ENCODE measurements around the gene NFIA. TPM values are rescaled to one million over a fixed set of nuclear protein-coding genes. Genes with fewer than 3 reads are reported as not detected.
"Not testable (repeated sequence)": the region's sequence is repeated elsewhere in the genome, so short reads cannot be mapped to it uniquely, and the experiment has no call there.

The NFIA gene
- polyA plus RNA-seq, 4 donors: 1.6 to 9.7 (median 4.9) TPM

DNA sequence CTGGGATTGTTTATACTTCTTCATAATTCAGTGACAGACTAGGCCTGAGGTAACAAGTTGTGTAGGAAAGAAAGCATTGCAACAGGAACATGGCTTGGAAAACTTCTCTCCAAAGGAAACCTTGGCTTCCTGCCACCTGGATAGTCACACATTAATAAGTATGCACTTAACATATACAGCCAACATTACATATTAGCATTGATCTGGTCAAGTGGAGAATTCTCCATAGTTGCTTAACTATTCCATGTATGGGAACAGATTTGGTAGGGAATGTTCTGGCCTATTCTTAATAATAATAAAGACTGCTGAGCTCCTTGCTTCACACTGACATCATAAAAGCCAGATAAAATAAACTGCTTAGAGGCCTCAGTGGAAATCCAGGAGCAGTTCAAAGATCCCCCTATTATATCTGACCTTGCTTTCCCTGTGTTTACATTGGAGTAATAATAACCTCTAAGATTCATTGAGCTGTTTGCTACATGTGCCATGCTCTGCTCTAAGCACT is 27.2 kb upstream of the NFIA start:
- peaks cover 0 to 31% (median 3%) of the 10 kb centered on the region in 3 donors for H3K27me3 ChIP-seq (ENCODE audit: control insufficient read depth in 3 of 3, insufficient read depth in 3 of 3, low read length in 3 of 3)
- no peaks in the 10 kb centered on the region for H3K36me3 ChIP-seq (ENCODE audit: control insufficient read depth in 3 of 3, insufficient read depth in 2 of 3, low read depth in 1 of 3, low read length in 3 of 3)
- H3K9me3 ChIP-seq (ENCODE audit: control insufficient read depth in 2 of 2, insufficient read depth in 1 of 2, low read depth in 1 of 2, low read length in 1 of 2): no peaks in the 10 kb centered on the region
- peak overlapping the region in 2 of 3 donors; percentile 47 to 66 for H3K27ac ChIP-seq (ENCODE audit: low read depth in 1 of 3, low read length in 2 of 3)
- H3K4me1 ChIP-seq (ENCODE audit: control insufficient read depth in 3 of 3, insufficient read depth in 2 of 3, low read depth in 1 of 3, low read length in 2 of 3): peaks cover 0 to 48% (median 10%) of the 10 kb centered on the region in 3 donors
- FAIRE-seq (no peak), DNase-seq (peak; percentile 64 to 78)
- no peak overlapping the region for H3K4me3 ChIP-seq (ENCODE audit: low read depth in 1 of 3, low read length in 3 of 3)

GRCh38 chr1:61056196-61056572 is 26.2 kb upstream of the NFIA start:
- Histone ChIP-seq H3K4me1 (ENCODE audit: control insufficient read depth in 3 of 3, insufficient read depth in 2 of 3, low read depth in 1 of 3, low read length in 2 of 3) (peaks cover 0 to 46% (median 10%) of the 10 kb centered on the region in 3 donors), H3K9me3 (ENCODE audit: control insufficient read depth in 2 of 2, insufficient read depth in 1 of 2, low read depth in 1 of 2, low read length in 1 of 2) (no peaks in the 10 kb centered on the region), H3K27ac (ENCODE audit: low read depth in 1 of 3, low read length in 2 of 3) (peak overlapping the region in 2 of 3 donors; percentile 45 to 62), H3K27me3 (ENCODE audit: control insufficient read depth in 3 of 3, insufficient read depth in 3 of 3, low read length in 3 of 3) (peaks cover 0 to 26% (median 3%) of the 10 kb centered on the region in 3 donors), H3K36me3 (ENCODE audit: control insufficient read depth in 3 of 3, insufficient read depth in 2 of 3, low read depth in 1 of 3, low read length in 3 of 3) (no peaks in the 10 kb centered on the region), H3K4me3 (ENCODE audit: low read depth in 1 of 3, low read length in 3 of 3) (peak overlapping the region in 1 of 3 donors; percentile 77)
- FAIRE-seq (no peak), DNase-seq (peak in 1 of 2 donors; percentile 12)
- WGBS, 3 donors: 43 to 69% (median 49%) methylated on average over 2 of the region's 2 CpGs

DNA sequence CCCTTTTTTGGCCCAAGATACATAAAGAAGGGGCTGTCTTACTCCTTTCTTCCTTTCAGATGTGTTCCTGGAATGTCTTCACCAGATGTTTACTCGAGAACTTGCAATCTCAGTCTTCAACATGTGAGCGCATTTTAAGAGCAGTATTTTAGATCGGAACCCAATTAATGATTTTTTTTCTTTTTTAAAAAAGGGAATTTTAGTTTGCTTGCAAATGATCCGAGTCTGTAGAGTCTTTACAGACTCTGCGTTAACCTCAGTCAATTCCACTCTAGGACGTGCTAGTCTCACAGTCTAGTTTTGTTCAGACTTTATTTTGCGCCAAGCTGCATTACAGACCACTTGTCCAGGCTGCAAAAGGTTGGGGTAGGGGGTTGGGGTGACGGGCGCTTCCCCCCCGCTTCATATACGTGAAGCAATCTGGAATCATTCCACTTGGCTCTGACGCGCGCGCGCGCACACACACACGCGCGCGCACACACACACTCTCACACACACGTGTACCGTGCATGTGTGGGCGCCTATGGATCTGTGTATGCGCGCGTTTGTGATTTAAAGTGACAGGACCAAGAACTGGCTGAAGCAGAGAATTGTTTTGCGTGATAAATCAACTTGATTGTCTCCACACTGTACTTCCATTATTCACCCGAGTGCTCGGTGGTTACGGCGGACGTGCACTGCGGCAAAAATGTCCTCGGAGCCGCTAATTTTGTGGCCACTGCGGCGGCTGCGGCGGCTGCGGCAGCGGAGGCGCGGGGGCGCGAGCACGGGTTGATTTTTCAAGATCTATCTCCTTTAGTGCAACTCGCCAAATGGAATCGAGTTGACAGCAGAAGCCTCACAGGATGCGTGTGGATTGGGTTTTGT is 25.6 kb upstream of the NFIA start:
- H3K36me3 ChIP-seq (ENCODE audit: control insufficient read depth in 3 of 3, insufficient read depth in 2 of 3, low read depth in 1 of 3, low read length in 3 of 3): no peaks in the 10 kb centered on the region
- H3K4me3 ChIP-seq (ENCODE audit: low read depth in 1 of 3, low read length in 3 of 3): peak overlapping the region; percentile 52 to 77 (median 62)
- peak overlapping the region in 2 of 3 donors; percentile 62 to 84 for H3K27ac ChIP-seq (ENCODE audit: low read depth in 1 of 3, low read length in 2 of 3)
- peak; percentile 80 to 84 for DNase-seq
- peaks cover 0 to 42% (median 10%) of the 10 kb centered on the region in 3 donors for H3K4me1 ChIP-seq (ENCODE audit: control insufficient read depth in 3 of 3, insufficient read depth in 2 of 3, low read depth in 1 of 3, low read length in 2 of 3)
- no peaks in the 10 kb centered on the region for H3K9me3 ChIP-seq (ENCODE audit: control insufficient read depth in 2 of 2, insufficient read depth in 1 of 2, low read depth in 1 of 2, low read length in 1 of 2)
- peaks cover 0 to 20% (median 3%) of the 10 kb centered on the region in 3 donors for H3K27me3 ChIP-seq (ENCODE audit: control insufficient read depth in 3 of 3, insufficient read depth in 3 of 3, low read length in 3 of 3)
- no peak for FAIRE-seq
- WGBS, 3 donors: 1 to 3% (median 2%) methylated on average over 50 of the region's 50 CpGs

- FAIRE-seq: no peak
- no peak overlapping the region for H3K4me3 ChIP-seq (ENCODE audit: low read depth in 1 of 3, low read length in 3 of 3)
- H3K9me3 ChIP-seq (ENCODE audit: control insufficient read depth in 2 of 2, insufficient read depth in 1 of 2, low read depth in 1 of 2, low read length in 1 of 2): no peaks in the 10 kb centered on the region
- H3K4me1 ChIP-seq (ENCODE audit: control insufficient read depth in 3 of 3, insufficient read depth in 2 of 3, low read depth in 1 of 3, low read length in 2 of 3): peaks cover 0 to 27% (median 10%) of the 10 kb centered on the region in 3 donors
- H3K27me3 ChIP-seq (ENCODE audit: control insufficient read depth in 3 of 3, insufficient read depth in 3 of 3, low read length in 3 of 3): peaks cover 0 to 1% (median 0%) of the 10 kb centered on the region in 3 donors
- WGBS, 3 donors: 86 to 90% (median 89%) methylated on average over 3 of the region's 3 CpGs
- no peak overlapping the region for H3K27ac ChIP-seq (ENCODE audit: low read depth in 1 of 3, low read length in 2 of 3)
- DNase-seq: no peak
- no peaks in the 10 kb centered on the region for H3K36me3 ChIP-seq (ENCODE audit: control insufficient read depth in 3 of 3, insufficient read depth in 2 of 3, low read depth in 1 of 3, low read length in 3 of 3)
These were observed 23.7 kb upstream of the NFIA start for GRCh38 chr1:61058483-61059245.

- H3K4me1 ChIP-seq (ENCODE audit: control insufficient read depth in 3 of 3, insufficient read depth in 2 of 3, low read depth in 1 of 3, low read length in 2 of 3); DNase-seq; H3K27ac ChIP-seq (ENCODE audit: low read depth in 1 of 3, low read length in 2 of 3); H3K4me3 ChIP-seq (ENCODE audit: low read depth in 1 of 3, low read length in 3 of 3); H3K27me3 ChIP-seq (ENCODE audit: control insufficient read depth in 3 of 3, insufficient read depth in 3 of 3, low read length in 3 of 3); H3K36me3 ChIP-seq (ENCODE audit: control insufficient read depth in 3 of 3, insufficient read depth in 2 of 3, low read depth in 1 of 3, low read length in 3 of 3); FAIRE-seq; H3K9me3 ChIP-seq (ENCODE audit: control insufficient read depth in 2 of 2, insufficient read depth in 1 of 2, low read depth in 1 of 2, low read length in 1 of 2): not testable (repeated sequence)
- 81 to 93% (median 92%) methylated on average over 4 of the region's 4 CpGs for WGBS, 3 donors
These were observed 20.8 kb upstream of the NFIA start for GRCh38 chr1:61061601-61062000.

GRCh38 chr1:61064673-61065072 is 17.7 kb upstream of the NFIA start:
- no peaks in the 10 kb centered on the region for H3K27me3 ChIP-seq (ENCODE audit: control insufficient read depth in 3 of 3, insufficient read depth in 3 of 3, low read length in 3 of 3)
- H3K4me1 ChIP-seq (ENCODE audit: control insufficient read depth in 3 of 3, insufficient read depth in 2 of 3, low read depth in 1 of 3, low read length in 2 of 3): no peaks in the 10 kb centered on the region
- WGBS, 3 donors: 76 to 85% (median 81%) methylated on average over 1 of the region's 1 CpG
- no peak overlapping the region for H3K4me3 ChIP-seq (ENCODE audit: low read depth in 1 of 3, low read length in 3 of 3)
- no peak overlapping the region for H3K27ac ChIP-seq (ENCODE audit: low read depth in 1 of 3, low read length in 2 of 3)
- FAIRE-seq (no peak), DNase-seq (no peak)
- H3K36me3 ChIP-seq (ENCODE audit: control insufficient read depth in 3 of 3, insufficient read depth in 2 of 3, low read depth in 1 of 3, low read length in 3 of 3): no peaks in the 10 kb centered on the region
- H3K9me3 ChIP-seq (ENCODE audit: control insufficient read depth in 2 of 2, insufficient read depth in 1 of 2, low read depth in 1 of 2, low read length in 1 of 2): no peaks in the 10 kb centered on the region

- no peak for FAIRE-seq
- H3K36me3 ChIP-seq (ENCODE audit: control insufficient read depth in 3 of 3, insufficient read depth in 2 of 3, low read depth in 1 of 3, low read length in 3 of 3): no peaks in the 10 kb centered on the region
- no peak for DNase-seq
- H3K27me3 ChIP-seq (ENCODE audit: control insufficient read depth in 3 of 3, insufficient read depth in 3 of 3, low read length in 3 of 3): no peaks in the 10 kb centered on the region
- H3K4me1 ChIP-seq (ENCODE audit: control insufficient read depth in 3 of 3, insufficient read depth in 2 of 3, low read depth in 1 of 3, low read length in 2 of 3): no peaks in the 10 kb centered on the region
- H3K27ac ChIP-seq (ENCODE audit: low read depth in 1 of 3, low read length in 2 of 3): no peak overlapping the region
- WGBS, 3 donors: 85 to 92% (median 86%) methylated on average over 4 of the region's 4 CpGs
- H3K4me3 ChIP-seq (ENCODE audit: low read depth in 1 of 3, low read length in 3 of 3): no peak overlapping the region
- H3K9me3 ChIP-seq (ENCODE audit: control insufficient read depth in 2 of 2, insufficient read depth in 1 of 2, low read depth in 1 of 2, low read length in 1 of 2): no peaks in the 10 kb centered on the region
These were observed 14.8 kb upstream of the NFIA start for GRCh38 chr1:61067446-61068019.

GRCh38 chr1:61070054-61070453 is 12.3 kb upstream of the NFIA start:
- no peak overlapping the region for H3K27ac ChIP-seq (ENCODE audit: low read depth in 1 of 3, low read length in 2 of 3)
- H3K4me3 ChIP-seq (ENCODE audit: low read depth in 1 of 3, low read length in 3 of 3): no peak overlapping the region
- DNase-seq (no peak), FAIRE-seq (no peak)
- no peaks in the 10 kb centered on the region for H3K9me3 ChIP-seq (ENCODE audit: control insufficient read depth in 2 of 2, insufficient read depth in 1 of 2, low read depth in 1 of 2, low read length in 1 of 2)
- WGBS, 3 donors: 93 to 96% (median 95%) methylated on average over 4 of the region's 4 CpGs
- H3K36me3 ChIP-seq (ENCODE audit: control insufficient read depth in 3 of 3, insufficient read depth in 2 of 3, low read depth in 1 of 3, low read length in 3 of 3): no peaks in the 10 kb centered on the region
- no peaks in the 10 kb centered on the region for H3K27me3 ChIP-seq (ENCODE audit: control insufficient read depth in 3 of 3, insufficient read depth in 3 of 3, low read length in 3 of 3)
- no peaks in the 10 kb centered on the region for H3K4me1 ChIP-seq (ENCODE audit: control insufficient read depth in 3 of 3, insufficient read depth in 2 of 3, low read depth in 1 of 3, low read length in 2 of 3)

Measured in small intestine (tissue), 7 donors.